ENCODE data around the gene MAP3K8. TPM values are rescaled to one million over a fixed set of nuclear protein-coding genes. Genes with fewer than 3 reads are reported as not detected.

The MAP3K8 gene
- total and polyA plus RNA-seq, 10 of the 15 experiments (the other 5 are each of a cell fraction or from before 2014, with no cell fraction given): 25.5 to 115 (median 40.2) TPM

DNA sequence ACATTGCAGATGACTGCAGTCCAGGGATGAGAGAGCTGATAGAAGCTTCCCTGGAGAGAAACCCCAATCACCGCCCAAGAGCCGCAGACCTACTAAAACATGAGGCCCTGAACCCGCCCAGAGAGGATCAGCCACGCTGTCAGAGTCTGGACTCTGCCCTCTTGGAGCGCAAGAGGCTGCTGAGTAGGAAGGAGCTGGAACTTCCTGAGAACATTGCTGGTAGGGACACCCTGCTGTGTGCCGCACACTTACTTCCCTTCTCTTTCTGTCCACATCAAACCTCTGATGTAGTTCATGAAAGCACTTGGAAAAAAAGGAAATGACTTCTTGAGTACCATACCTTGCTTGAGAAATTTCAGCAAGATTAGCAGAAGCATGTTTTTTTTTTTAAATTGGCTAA is 25.3 kb downstream of the MAP3K8 start (continued):
- TF ChIP-seq IRF3 (IDR thresholded peaks at IDR 0.05) (no peak), TCF7 (IDR thresholded peaks at IDR 0.05; ENCODE audit: borderline replicate concordance) (no peak), POLR2AphosphoS2 (IDR thresholded peaks at IDR 0.05; ENCODE audit: low read depth, low read length) (no peak)
- TF ChIP-seq, protein P1, sequence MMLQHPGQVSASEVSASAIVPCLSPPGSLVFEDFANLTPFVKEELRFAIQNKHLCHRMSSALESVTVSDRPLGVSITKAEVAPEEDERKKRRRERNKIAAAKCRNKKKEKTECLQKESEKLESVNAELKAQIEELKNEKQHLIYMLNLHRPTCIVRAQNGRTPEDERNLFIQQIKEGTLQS (IDR thresholded peaks at IDR 0.05; ENCODE audit: borderline replicate concordance, extremely low read depth, low read depth, low read length): no peak

DNA sequence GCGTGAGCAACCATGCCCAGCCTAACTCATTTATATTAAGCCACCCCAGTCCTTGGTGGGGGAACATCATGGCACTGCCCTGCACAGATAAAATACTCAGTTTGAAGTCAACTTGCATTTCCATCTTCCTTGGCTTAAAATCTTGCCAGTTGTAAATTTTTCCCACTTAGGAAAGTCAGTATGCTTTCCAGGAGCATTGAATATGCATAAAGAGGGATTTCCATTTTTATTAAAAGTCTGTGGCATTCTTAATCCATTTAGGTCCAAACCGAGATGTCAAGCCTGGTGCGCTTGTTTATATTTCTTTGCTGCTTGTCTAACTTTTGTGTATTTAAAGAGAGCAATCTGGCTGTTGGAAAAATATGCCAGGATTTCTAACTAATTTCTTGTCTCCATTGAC is 26.1 kb downstream of the MAP3K8 start:
- Histone ChIP-seq H3K36me3 (ENCODE audit: control insufficient read depth in 2 of 2, insufficient read depth in 2 of 2, low read length in 1 of 2) (peaks cover 21 to 42% of the 10 kb centered on the region in 2 experiments), H3K79me2 (ENCODE audit: control insufficient read depth, insufficient read depth, low read length) (no peaks in the 10 kb centered on the region), H4K20me1 (ENCODE audit: control insufficient read depth, insufficient read depth) (no peaks in the 10 kb centered on the region), H3K27ac (ENCODE audit: control insufficient read depth, insufficient read depth) (no peak overlapping the region), H3K9ac (ENCODE audit: control insufficient read depth, insufficient read depth, low read length) (no peak overlapping the region), H3K27me3 (replicated peaks in 1 of 2; ENCODE audit: control insufficient read depth in 2 of 2, insufficient read depth in 2 of 2, low read length in 1 of 2) (no peaks in the 10 kb centered on the region), H3K4me2 (ENCODE audit: control insufficient read depth, insufficient read depth) (no peak overlapping the region), H2AFZ (ENCODE audit: control insufficient read depth, low read depth, low read length) (no peak overlapping the region), H3K4me3 (no peak overlapping the region), H3K9me3 (replicated peaks; ENCODE audit: control insufficient read depth, insufficient read depth, low read length) (no peaks in the 10 kb centered on the region), H3K4me1 (ENCODE audit: control insufficient read depth, insufficient read depth, low read length) (peaks cover 15% of the 10 kb centered on the region)
- 97% methylated on average over 3 of the region's 3 CpGs for WGBS (ENCODE audit: insufficient coverage, insufficient replicate concordance, low lambda C conversion rate, missing lambda C conversion rate)
- ChIA-PET RAD21 (ENCODE audit: unreplicated experiment) (no interaction called here), SMC1A (ENCODE audit: uncharacterized antibody, unreplicated experiment) (interaction anchor here (1.0 kb wide), 1 partner anchor 13 kb away, joined by 3 read pairs; no protein-coding TSS in a partner anchor), CTCF (no interaction called here), POLR2A (no interaction called here)
- ATAC-seq: no peak
- no peak for FAIRE-seq
- no peak for DNase-seq (ENCODE audit: low read depth, low spot score)
- no TSS peak for BruUV-seq (replicated peaks)
- intact Hi-C loops (cut with micrococcal nuclease; ENCODE audit: unreplicated experiment) (no loop called here), in situ Hi-C loops (cut with MboI) (no loop called here)
- TF ChIP-seq ESRRA (IDR thresholded peaks at IDR 0.05; ENCODE audit: low read length) (no peak), EGR1 (IDR thresholded peaks at IDR 0.05; ENCODE audit: borderline replicate concordance in 1 of 2, low read depth in 2 of 2, low read length in 2 of 2) (no peak), LARP7 (IDR thresholded peaks at IDR 0.05) (no peak), PML (IDR thresholded peaks at IDR 0.05; ENCODE audit: low read length) (no peak), IKZF2 (IDR thresholded peaks at IDR 0.05) (no peak), TAF1 (IDR thresholded peaks at IDR 0.05; ENCODE audit: borderline replicate concordance, low read depth, low read length) (no peak), MAX (IDR thresholded peaks at IDR 0.05; ENCODE audit: low read depth, low read length) (no peak), RAD51 (IDR thresholded peaks at IDR 0.05) (no peak), SPI1 (IDR thresholded peaks at IDR 0.05; ENCODE audit: borderline replicate concordance, insufficient read depth, low read depth, low read length) (no peak), FOS (IDR thresholded peaks at IDR 0.05; ENCODE audit: borderline replicate concordance, extremely low read depth, insufficient read length) (no peak), ZBTB33 (IDR thresholded peaks at IDR 0.05) (no peak), SMAD1 (IDR thresholded peaks at IDR 0.05; ENCODE audit: low read depth, partially characterized antibody) (no peak), RAD21 (IDR thresholded peaks at IDR 0.05; ENCODE audit: insufficient read depth, low read depth, low read length) (no peak), BMI1 (IDR thresholded peaks at IDR 0.05; ENCODE audit: borderline replicate concordance) (no peak)
